HG02981 (cell line): ENCODE results near the gene SEC14L1.
"Not testable (repeated sequence)": the region's sequence is repeated elsewhere in the genome, so short reads cannot be mapped to it uniquely, and the experiment has no call there.

Experiments used
- ATAC-seq: cut with Tn5 transposase; IDR thresholded peaks from one replicate; pipeline ENCODE4 v1.9.1; 2021; ENCODE audit warnings: mild to moderate bottlenecking, moderate library complexity; ENCODE audit not compliant: unreplicated experiment

SEC14L1 gene

DNA sequence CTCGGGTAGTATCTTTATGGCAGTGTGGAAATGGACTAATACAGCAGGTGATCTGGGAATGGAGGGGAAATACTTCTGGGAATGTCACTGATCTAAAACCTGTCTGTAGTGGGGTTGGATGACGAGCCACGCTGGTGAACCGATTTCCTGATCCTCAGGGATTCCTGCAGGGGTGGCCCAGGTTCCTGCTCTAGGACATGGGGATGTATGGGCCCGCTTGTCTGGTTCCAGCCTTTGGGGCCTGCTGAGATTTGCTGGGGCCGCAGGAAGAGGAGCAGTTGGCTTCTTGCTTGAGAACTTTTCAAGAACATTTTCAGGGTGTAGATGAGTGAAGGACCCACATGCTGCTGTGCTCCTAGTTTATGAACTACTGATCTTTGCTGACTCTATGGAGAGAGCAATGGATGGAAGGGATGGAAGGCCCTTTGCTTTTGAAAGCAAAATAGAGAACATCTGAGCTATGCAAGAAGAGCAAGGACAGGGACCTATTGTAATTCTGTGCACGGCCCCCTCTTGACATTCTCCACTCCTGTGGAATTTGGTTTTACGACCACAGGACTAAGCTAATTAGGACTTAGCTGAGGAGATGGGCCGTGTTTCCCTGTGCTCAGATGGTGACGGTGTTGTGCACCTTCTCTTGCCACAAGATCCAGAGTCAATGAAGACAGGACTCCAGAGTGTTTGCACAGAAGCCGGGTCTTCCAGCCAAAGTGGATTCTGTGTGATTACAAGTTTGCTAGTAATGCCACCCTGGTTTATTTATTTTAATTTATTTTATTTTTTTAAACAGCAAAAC is 90.5 kb downstream of the SEC14L1 start:
- ATAC-seq: no peak

- no peak for ATAC-seq
Observed at GRCh38 chr17:77233127-77233526, 92.4 kb downstream of the SEC14L1 start.

GRCh38 chr17:77233635-77234334 is 93.0 kb downstream of the SEC14L1 start:
- ATAC-seq: no peak

GRCh38 chr17:77234695-77235094 is 93.9 kb downstream of the SEC14L1 start:
- ATAC-seq: no peak

DNA sequence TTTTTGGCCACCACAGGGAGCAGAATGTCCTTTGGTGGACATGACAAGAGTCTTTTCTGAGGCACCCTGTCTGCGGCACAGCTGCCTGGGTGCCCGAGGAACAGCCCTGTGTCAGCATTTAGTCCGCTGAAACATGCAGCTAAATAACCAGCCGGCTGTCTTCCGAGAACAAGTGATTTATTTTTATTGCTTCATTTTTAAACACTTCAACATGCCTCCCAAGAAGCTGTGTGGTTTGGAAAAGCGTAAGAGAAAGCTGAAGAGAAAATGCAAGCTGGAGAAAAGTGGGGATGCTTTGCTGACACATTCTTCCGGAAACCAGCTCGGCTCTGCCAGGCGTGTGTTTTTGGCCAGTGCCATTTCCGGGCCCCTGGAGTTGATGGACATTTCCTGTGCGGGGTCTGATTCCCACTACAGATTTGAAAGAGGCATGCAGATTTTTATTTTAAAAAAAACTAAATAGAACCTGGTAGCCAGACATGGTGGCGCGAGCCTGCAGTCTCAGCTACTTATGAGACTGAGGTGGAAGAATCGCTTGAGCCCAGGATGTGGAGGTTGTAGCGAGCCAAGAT is 94.7 kb downstream of the SEC14L1 start:
- no peak for ATAC-seq

DNA sequence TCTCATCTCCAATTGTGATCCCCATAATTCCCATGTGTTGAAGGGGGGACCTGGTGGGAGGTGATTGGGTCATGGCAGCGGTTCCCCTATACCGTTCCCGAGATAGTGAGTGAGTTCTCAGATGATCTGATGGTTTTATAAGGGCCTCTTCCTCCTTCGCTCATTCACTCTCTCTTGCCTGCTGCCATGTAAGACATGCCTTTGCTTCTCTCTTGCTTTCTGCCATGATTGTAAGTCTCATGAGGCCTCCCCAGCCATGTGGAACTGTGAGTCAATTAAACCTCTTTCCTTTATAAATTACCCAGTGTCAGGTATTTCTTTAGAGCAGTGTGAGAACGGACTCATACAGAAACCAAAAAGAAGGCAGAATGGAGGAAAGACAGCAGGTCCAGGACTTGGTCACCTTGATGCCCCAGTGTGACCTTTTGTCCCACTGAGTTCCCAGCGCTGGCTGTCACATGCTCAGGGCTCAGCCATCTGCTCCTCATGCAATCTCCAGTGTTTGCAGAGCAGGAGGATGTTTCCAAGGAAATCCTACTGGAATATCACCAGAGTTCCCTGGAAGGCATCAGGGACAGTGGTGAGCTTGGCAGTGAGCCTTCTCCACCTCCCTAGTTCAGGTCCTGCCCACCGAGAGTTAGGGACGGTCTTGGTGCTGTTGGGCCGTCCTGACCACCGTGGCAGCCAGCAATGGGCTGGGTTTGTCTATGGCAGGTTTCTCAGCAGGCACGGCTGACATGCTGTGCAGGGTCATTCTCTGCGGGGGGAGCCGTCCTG is 96.7 kb downstream of the SEC14L1 start:
- ATAC-seq: no peak

GRCh38 chr17:77240976-77241375 is 100.2 kb downstream of the SEC14L1 start:
- ATAC-seq: no peak

DNA sequence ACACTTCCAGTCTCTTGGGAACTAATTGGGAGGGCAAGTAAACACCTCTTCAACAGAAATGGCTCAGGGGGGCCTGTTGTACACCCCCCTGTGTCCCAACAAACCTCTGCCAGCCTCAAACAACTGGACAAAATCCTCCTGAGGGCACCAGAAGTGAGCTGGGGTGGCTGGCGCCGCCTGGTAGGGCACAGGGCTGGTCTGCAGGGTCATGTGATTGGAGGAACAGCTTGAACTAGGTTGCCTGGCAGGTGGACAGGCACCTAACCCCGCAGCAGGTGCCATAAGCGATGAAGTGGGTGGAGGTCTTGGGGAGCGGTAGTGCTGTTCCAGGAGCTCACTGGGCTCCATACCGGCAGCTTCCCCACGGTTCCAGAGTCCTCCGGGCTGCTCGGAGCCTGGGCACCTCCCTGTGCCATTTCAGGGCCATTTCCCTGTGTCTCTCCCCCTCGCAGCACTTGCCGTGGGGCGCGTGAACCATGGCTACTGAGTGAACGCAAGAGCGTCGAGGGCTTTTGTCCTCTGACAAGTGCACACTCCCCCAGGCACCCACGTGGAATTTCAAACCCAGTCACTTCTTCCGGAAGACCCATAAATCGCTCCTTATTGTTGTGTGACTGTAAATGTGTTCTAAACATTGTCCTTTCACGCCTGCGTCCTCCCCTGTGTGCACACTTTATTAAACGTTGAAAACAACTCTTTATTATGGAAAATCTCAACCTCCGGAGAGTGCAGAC is 101.5 kb downstream of the SEC14L1 start:
- ATAC-seq: no peak

DNA sequence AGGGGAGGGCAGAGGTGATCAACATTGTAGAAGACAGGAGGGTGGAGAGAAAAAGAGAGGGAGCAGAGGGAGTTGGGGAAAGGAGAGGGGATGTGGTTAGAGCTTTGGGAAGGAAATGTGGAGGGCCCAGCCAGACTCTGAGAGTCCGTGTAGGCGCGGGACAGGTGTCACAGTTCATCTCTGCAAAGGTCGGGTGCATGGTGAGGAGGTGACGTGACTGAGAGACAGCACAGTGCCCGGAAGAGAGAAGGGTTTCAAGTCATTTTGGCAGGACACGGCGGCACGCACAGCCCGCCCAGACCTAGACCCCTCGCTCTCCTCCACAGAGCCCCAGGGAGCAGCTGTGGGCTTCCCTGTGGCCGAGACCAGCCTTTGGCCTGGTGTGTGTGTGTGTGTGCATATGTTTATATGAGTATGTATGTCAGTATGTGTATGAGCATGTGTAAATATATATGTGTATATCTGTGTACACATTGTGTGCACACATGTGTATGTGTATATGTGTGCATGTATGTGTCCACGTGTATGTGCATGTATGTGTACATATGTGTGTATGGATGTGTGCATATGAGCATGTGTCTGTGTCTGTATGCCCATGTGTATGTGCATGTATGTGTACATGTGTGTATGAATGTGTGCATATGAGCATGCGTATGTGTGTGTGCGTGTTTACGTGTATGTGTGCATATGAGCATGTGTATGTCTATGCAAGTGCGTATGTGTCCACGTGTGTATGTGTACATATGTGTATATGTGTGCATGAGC is 104.6 kb downstream of the SEC14L1 start:
- peak; percentile 68 for ATAC-seq

DNA sequence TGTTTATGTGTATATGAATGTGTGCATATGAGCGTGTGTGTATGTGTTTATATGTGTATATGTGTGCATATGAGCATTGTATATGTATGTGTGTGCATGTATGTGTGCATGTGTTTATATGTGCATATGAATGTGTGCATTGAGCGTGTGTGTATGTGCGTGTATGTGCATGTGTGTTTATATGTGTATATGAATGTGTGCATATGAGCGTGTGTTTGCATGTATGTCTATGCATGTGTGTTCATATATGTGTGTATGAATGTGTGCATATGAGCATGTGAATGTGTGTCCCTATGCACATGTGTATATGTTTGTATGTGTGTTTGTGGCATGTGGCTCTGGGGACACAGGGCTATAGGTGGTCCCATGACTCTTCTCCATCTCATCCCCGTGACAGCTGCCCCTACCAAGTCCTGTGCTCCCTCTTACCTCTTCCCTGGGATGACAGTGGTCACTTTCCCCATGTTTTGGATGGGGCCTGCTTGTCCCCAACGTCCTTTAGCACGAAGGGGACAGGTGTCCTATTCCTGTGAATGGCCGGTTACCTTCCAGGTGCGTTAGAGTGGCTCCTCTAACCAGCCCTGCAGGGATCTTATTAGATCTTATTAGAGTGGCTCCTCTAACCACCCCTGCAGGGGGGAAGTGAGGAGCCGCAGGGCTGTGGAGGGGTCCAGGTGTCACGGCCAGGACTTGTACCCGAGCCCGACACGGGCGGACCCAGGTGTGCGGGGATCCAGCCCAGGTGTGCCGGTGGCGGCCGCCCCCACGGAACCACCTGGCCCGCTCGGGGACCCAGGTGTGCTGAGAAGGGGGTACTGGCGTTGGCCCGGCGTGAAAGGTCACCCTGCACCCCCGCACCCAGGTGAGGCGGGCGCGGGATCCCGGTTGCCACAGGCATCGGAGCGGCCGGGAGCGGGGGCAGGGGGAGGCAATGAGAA is 105.6 kb downstream of the SEC14L1 start:
- ATAC-seq: peak; percentile 13

- peak; percentile 47 for ATAC-seq
Observed at GRCh38 chr17:77247048-77247541, 106.3 kb downstream of the SEC14L1 start.

DNA sequence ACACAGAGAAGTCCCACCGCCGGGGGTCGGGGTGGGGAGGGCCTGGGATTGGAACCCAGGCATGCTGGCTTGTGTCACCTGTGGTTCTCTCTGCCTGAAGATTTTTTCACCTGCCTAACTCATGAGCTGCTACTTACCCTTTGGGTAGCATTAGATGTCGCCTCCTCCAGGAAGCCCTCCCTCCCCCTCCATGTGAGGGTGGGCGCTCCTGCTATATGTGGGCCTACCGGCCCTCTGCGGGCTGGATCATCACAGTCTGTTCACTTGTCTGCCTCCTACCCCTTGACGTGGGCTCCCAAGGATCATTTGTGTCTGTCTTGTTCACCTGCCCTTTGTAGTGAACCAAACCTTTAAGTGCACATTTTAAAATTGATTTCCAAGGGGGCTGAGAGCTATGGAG is 106.8 kb downstream of the SEC14L1 start:
- ATAC-seq: no peak

- ATAC-seq: no peak
Observed at GRCh38 chr17:77248216-77249114, 107.7 kb downstream of the SEC14L1 start.

DNA sequence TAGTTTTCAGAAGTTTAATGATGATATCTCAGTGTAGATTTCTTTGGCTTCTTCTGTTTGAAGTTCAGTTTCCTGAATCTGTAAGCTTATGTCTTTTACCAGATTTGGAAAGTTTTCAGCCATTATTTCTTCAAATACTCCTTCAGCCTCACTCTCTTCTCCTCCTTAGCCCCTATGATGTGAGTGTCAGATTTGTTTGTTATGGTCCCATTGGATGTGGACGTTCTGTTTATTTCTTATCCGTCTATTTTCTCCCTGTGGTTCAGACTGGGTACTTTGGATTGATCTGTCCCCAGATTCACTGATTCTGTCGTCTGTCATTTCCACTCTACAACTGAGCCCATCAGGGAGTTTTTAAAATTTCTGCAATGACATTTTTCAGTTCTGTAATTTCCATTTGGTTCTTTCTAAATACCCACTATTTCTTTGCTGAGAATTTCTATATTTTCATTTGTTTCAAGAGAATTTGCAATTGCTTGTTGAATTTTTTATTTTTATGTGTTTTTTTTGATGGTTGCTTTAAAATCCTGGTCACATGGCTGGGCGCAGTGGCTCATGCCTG is 110.9 kb downstream of the SEC14L1 start:
- no peak for ATAC-seq

DNA sequence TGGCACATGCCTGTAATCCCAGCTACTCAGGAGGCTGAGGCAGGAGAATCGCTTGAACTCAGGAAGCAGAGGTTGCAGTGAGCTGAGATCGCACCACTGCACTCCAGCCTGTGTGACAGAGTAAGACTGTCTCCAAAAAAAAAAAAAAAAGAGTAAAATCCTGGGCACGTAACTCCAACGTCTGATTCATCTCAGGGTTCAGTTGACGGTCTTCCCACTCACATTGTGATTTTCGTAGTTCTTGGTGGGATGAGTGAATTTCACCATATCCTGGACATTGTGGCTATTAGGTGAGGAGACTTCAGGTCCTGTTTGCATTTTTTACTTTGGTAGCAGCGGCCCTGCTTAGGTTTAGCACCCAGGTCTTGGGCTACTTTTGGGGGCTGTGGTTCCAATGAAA is 111.5 kb downstream of the SEC14L1 start:
- ATAC-seq: not testable (repeated sequence)

- no peak for ATAC-seq
Observed at GRCh38 chr17:77253611-77254051, 112.9 kb downstream of the SEC14L1 start.
